Measurements from ENCODE around the gene CNR2.

Gene CNR2

GRCh38 chr1:23872421-23872820 is 40.7 kb downstream of the CNR2 start:
- peaks cover 14% of the 10 kb centered on the region for H3K27me3 ChIP-seq (ENCODE audit: insufficient read depth, low read length, poor library complexity)

GRCh38 chr1:23869051-23869450 is 44.1 kb downstream of the CNR2 start:
- Histone ChIP-seq H4K20me1 (ENCODE audit: insufficient read depth, low read length) (no peaks in the 10 kb centered on the region), H3K27ac (ENCODE audit: low read length) (no peak overlapping the region), H3K4me2 (ENCODE audit: insufficient read depth, low read length) (peak overlapping the region; percentile 94), H3K27me3 (ENCODE audit: insufficient read depth, low read length, poor library complexity) (peaks cover 18% of the 10 kb centered on the region), H3K4me3 (ENCODE audit: low read depth in 1 of 2, low read length in 2 of 2) (peak overlapping the region in 1 of 2 experiments; percentile 68; a peak in 2 of 4 replicates), H3K9me3 (ENCODE audit: insufficient read depth, low read length, severe bottlenecking) (no peaks in the 10 kb centered on the region), H3K4me1 (ENCODE audit: insufficient read depth, low read length) (peaks cover 24% of the 10 kb centered on the region), H2AFZ (ENCODE audit: low read depth, low read length) (peak overlapping the region; percentile 96), H3K36me3 (ENCODE audit: insufficient read depth, low read length) (no peaks in the 10 kb centered on the region), H3K79me2 (ENCODE audit: insufficient read depth, low read length) (no peaks in the 10 kb centered on the region), H3K9ac (ENCODE audit: low read depth, low read length) (peak overlapping the region; percentile 59; the same call in 1 of the 2 replicates)
- ATAC-seq (ENCODE audit: insufficient read depth, low read depth) (no peak), DNase-seq (no peak)
- TF ChIP-seq CTCF (IDR thresholded peaks at IDR 0.05; ENCODE audit: borderline replicate concordance, extremely low read depth, low read length, poor library complexity, severe bottlenecking), result no peak
- TF ChIP-seq EZH2 (IDR thresholded peaks at IDR 0.05; ENCODE audit: borderline replicate concordance, low read depth, low read length, severe bottlenecking), result no peak

More at GRCh38 chr1:23872421-23872820, 40.7 kb downstream of the CNR2 start:
- peaks cover 18% of the 10 kb centered on the region for H3K4me1 ChIP-seq (ENCODE audit: insufficient read depth, low read length)
- no peaks in the 10 kb centered on the region for H3K9me3 ChIP-seq (ENCODE audit: insufficient read depth, low read length, severe bottlenecking)
- H3K79me2 ChIP-seq (ENCODE audit: insufficient read depth, low read length), result no peaks in the 10 kb centered on the region
- TF ChIP-seq CTCF (IDR thresholded peaks at IDR 0.05; ENCODE audit: borderline replicate concordance, extremely low read depth, low read length, poor library complexity, severe bottlenecking), result no peak
- no peak for TF ChIP-seq EZH2 (IDR thresholded peaks at IDR 0.05; ENCODE audit: borderline replicate concordance, low read depth, low read length, severe bottlenecking)
- H3K4me3 ChIP-seq (ENCODE audit: low read depth in 1 of 2, low read length in 2 of 2), result no peak overlapping the region
- no peak overlapping the region for H2AFZ ChIP-seq (ENCODE audit: low read depth, low read length)
- ATAC-seq (ENCODE audit: insufficient read depth, low read depth) (no peak), DNase-seq (no peak)
- no peak overlapping the region for H3K27ac ChIP-seq (ENCODE audit: low read length)
- no peaks in the 10 kb centered on the region for H4K20me1 ChIP-seq (ENCODE audit: insufficient read depth, low read length)
- H3K9ac ChIP-seq (ENCODE audit: low read depth, low read length), result no peak overlapping the region
- H3K36me3 ChIP-seq (ENCODE audit: insufficient read depth, low read length), result no peaks in the 10 kb centered on the region
- H3K4me2 ChIP-seq (ENCODE audit: insufficient read depth, low read length), result no peak overlapping the region

DNA sequence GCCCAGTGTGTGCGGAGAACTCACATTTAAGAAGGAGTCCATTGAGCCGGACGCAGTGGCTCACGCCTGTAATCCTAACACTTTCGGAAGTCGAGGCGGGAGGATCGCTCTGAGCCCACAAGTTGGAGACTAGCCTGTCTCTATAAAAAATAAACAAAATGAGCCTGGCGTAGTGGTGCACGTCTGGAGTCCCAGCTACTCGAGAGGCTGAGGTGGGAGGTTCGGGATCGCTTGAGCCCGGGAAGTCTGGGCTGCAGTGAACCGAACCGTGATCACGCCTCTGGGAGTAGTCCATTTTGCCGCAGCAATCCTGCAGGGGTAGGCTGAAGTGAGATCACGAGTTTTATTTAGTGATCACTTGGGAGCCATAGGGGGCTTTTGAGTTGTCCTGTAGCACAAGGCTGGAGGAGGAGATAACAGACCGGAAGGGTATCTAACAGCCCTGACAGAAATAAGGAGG is 44.6 kb downstream of the CNR2 start:
- H3K79me2 ChIP-seq (ENCODE audit: insufficient read depth, low read length), result no peaks in the 10 kb centered on the region
- H3K4me2 ChIP-seq (ENCODE audit: insufficient read depth, low read length), result peak overlapping the region; percentile 94
- H3K27ac ChIP-seq (ENCODE audit: low read length), result peak overlapping the region; percentile 44
- peaks cover 24% of the 10 kb centered on the region for H3K4me1 ChIP-seq (ENCODE audit: insufficient read depth, low read length)
- H3K9me3 ChIP-seq (ENCODE audit: insufficient read depth, low read length, severe bottlenecking), result no peaks in the 10 kb centered on the region
- no peaks in the 10 kb centered on the region for H4K20me1 ChIP-seq (ENCODE audit: insufficient read depth, low read length)
- TF ChIP-seq CTCF (IDR thresholded peaks at IDR 0.05; ENCODE audit: borderline replicate concordance, extremely low read depth, low read length, poor library complexity, severe bottlenecking) (no peak), EZH2 (IDR thresholded peaks at IDR 0.05; ENCODE audit: borderline replicate concordance, low read depth, low read length, severe bottlenecking) (no peak)
- peak overlapping the region; percentile 96 for H2AFZ ChIP-seq (ENCODE audit: low read depth, low read length)
- ATAC-seq (ENCODE audit: insufficient read depth, low read depth) (peak; percentile 25; the same call in 2 of the 3 replicates), DNase-seq (peak; percentile 15)
- H3K9ac ChIP-seq (ENCODE audit: low read depth, low read length), result peak overlapping the region; percentile 59
- H3K4me3 ChIP-seq (ENCODE audit: low read depth in 1 of 2, low read length in 2 of 2), result peak overlapping the region; percentile 19 to 68; a peak in 3 of 4 replicates
- peaks cover 18% of the 10 kb centered on the region for H3K27me3 ChIP-seq (ENCODE audit: insufficient read depth, low read length, poor library complexity)
- no peaks in the 10 kb centered on the region for H3K36me3 ChIP-seq (ENCODE audit: insufficient read depth, low read length)
